ENCODE results near the gene RHOD.

GRCh38 chr11:67029146-67029545 is 27.5 kb upstream of the RHOD start:
- TF ChIP-seq POLR2A (IDR thresholded peaks at IDR 0.05; ENCODE audit: low read depth, low read length) (no peak), POLR2AphosphoS5 (IDR thresholded peaks at IDR 0.05; ENCODE audit: low read depth, low read length) (no peak), SPI1 (IDR thresholded peaks at IDR 0.05; ENCODE audit: low read depth, low read length) (no peak), TAF1 (IDR thresholded peaks at IDR 0.05; ENCODE audit: low read depth, low read length) (no peak), POU2F2 (IDR thresholded peaks at IDR 0.05; ENCODE audit: low read depth, low read length) (no peak), PAX5 (IDR thresholded peaks at IDR 0.05; ENCODE audit: insufficient read depth, low read length, severe bottlenecking) (no peak)
